ENCODE data around the gene MANF.

DNA sequence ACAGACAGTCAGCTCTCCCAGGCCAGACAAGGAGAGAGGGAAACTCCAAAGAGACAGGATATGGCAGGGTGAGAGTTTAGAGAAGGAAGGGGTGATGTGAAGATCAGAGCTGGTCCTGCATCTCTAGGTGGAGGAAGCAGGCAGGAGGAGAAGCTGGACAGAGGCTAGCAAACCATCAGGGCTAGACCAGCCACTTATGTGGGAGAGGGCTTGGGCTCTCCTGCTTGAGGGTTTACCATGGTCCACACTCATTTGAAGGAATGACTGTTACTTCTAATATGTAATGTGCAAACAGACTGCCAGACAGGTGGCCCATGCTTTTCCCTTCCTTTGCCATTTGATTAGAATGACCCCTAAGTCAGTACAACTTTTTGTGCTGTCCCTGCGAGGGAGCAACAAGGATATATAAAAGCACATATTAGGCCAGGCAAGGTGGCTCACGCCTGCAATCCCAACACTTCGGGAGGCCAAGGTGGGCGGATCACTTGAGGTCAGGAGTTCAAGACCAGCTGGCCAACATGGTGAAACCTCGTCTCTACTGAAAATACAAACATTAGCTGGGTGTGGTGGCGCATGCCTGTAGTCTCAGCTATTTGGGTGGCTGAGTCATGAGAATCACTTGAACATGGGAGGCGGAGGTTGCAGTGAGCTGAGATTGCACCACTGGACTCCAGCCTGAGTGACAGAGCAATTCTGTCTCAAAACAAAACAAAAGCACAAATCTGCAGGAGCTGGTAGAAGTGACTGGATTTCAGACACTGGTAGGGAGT is 41.0 kb upstream of the MANF start:
- TF ChIP-seq, protein P1, sequence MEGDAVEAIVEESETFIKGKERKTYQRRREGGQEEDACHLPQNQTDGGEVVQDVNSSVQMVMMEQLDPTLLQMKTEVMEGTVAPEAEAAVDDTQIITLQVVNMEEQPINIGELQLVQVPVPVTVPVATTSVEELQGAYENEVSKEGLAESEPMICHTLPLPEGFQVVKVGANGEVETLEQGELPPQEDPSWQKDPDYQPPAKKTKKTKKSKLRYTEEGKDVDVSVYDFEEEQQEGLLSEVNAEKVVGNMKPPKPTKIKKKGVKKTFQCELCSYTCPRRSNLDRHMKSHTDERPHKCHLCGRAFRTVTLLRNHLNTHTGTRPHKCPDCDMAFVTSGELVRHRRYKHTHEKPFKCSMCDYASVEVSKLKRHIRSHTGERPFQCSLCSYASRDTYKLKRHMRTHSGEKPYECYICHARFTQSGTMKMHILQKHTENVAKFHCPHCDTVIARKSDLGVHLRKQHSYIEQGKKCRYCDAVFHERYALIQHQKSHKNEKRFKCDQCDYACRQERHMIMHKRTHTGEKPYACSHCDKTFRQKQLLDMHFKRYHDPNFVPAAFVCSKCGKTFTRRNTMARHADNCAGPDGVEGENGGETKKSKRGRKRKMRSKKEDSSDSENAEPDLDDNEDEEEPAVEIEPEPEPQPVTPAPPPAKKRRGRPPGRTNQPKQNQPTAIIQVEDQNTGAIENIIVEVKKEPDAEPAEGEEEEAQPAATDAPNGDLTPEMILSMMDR (IDR thresholded peaks at IDR 0.05): no peak
- TF ChIP-seq POLR2A (IDR thresholded peaks at IDR 0.05): no peak

Measured in body of pancreas (tissue), 4 donors.